HG03175 (cell line): ENCODE data around the gene SLC35D1.

ENCODE experiments used
- ATAC-seq: cut with Tn5 transposase; IDR thresholded peaks from one replicate; pipeline ENCODE4 v1.9.1; 2021; ENCODE audit warnings: mild to moderate bottlenecking, moderate library complexity; ENCODE audit not compliant: unreplicated experiment

The SLC35D1 gene

DNA sequence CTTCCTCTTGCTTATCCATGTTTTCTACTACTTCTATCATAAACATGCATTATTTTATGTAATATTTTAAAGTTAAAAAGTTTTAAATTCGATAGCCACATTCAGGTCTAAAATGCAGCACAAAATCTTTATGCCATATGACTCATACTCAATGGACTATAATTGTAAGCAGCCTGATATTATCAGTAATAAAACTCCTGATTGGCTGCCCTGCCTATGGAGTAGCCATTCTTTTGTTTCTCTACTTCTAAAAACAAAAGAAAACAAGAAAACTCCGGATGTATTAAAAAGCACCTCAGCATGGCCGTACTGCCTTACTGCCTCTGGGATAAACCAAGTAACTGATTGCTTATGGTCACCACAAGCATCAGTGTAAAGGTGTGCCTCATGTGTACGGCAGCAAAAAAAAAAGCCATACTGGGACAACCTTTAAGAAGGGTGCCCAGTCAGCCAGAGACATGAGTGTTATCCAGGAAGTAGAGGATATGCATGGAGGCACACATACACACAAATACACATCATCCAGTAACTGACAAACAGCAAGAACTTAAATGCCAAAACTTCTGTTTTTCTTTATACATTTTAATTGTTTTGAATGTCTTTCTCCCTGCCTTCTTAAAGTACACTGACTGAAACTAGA is 9.2 kb downstream of the SLC35D1 start:
- ATAC-seq, result no peak

DNA sequence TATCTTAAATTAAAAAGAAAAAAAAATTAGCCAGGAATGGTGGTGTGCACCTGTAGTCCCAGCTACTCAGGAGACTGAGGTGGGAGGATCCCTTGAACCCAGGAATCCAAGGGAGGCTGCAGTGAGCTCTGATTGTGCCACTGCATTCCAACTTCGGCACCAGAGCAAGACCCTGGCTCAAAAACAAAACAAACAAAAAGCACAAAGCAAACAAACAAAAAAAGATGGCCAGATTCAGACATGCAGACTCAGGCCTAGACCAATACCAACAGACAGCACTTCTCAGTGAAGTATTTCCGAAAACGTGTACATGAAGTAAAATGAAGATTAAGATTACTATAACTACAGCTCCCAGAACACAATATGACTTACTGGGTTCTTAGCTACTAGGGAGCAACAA is 10.6 kb downstream of the SLC35D1 start:
- ATAC-seq, result no peak

DNA sequence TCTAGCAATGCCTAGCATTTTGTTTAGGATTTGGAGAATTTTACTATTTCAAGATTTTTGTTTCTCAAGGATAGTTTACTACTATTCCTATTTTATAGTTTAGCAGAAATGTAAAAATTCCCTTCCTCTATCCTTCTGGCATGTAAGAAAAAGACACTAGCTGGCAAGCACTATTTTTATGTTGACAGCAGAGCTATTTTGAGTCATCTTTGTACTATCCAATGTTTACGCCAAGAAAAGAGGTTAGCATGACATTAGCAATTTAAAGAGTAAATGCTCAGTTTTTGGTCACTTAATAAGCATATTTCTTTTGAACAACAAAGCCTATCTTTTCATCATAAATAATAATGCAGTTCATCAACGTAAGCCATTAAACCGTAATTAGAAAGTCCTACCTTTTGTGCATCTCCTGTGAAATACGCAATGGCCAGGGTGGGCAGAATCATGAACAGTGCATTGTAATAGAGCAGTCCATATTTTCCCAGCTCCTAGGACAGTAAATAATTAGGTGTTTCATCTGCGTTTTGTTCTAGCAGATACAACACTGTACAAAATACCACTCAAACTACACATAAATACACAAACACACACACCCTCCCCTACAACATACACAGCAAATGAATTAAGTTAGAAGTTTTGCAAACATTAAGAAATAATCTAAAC is 12.0 kb downstream of the SLC35D1 start:
- ATAC-seq, result no peak

DNA sequence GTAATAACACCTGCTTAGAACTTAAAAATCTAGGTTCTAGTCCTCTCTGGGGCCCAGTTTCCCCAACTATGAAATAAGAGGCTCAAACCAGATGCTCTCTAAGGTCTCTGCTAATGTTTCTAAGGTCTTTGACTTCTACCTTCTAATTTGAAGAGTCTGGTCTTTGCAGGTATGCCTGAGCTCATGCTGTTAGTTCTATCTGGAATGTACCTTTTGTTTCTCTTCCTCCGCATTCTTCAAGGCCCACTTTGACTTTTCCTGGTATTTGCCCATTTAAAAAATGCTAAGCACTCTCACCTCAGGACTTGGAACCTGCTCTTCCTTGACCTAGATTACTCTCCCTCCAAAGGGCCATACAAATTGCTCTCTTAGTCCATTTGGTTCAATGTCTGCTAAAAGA is 13.5 kb downstream of the SLC35D1 start:
- ATAC-seq, result no peak

DNA sequence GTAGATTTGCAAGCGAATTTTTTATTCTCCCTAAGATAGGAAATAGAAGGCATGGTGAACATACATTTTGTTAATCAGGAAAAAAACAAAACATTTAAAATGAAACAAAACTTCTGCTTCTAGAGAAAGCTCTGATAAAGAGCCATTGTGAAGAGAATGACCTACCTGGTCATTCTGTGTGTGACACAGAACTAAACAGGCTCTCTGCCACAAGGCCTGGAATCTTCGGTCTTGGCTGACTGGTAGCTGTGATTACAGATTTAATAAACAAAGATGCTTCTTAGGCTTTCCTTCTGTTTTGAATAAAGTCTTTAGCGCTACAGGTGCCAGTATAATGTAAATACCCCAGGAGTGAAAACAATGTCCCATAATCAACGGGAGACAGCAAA is 22.1 kb downstream of the SLC35D1 start:
- ATAC-seq, result no peak

DNA sequence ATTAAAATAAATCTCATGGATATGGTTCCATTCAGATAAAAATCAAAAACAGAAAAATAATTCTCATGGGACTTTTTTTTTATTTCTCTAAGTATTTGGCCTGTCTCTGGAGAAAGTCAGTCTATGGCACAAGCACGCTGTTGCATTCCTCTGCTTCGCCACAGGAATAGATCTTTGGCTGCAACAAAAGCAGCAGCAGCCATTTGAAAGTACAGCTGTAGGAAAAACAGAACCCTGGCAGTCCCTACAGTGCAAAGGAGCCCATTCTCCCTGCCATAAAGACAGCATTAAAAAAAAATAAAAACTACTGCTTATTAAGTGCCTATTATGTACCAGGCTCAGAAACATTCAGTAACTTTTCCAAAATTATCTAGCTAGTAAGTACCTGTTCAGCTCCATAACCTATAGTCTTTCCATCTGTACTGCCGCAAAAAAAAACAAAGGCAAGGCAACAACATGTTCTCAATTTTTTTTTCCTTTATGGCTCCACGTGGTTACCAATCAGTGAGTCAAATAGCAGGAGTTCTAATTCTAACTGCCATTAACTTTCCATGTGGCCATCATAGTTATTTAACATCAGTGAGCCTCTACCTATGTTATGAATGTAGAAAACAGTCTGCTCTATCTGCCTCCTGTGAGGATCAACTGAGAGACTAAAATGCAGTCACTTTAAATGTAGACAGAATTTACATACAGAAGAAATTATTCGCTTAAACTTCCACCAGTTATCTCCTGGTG is 22.7 kb downstream of the SLC35D1 start:
- ATAC-seq, result no peak

DNA sequence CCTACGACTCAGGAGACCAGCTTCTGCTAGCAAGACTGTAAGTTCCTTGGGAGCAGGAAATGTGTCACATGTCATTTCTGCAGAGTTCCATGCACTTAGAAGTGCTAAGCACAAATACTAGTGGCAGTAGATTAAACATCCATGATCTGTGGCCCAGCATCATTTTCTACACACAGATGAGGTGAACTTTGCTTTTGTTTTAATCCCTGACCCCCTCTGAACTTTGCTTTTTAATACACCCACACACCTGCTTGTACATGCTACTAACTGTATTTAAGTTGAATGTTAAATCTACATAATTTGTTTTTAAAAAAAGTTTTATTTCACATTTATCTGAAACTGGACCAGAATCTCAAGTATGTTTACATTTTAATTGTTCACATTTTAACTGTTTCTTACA is 24.5 kb downstream of the SLC35D1 start:
- no peak for ATAC-seq

DNA sequence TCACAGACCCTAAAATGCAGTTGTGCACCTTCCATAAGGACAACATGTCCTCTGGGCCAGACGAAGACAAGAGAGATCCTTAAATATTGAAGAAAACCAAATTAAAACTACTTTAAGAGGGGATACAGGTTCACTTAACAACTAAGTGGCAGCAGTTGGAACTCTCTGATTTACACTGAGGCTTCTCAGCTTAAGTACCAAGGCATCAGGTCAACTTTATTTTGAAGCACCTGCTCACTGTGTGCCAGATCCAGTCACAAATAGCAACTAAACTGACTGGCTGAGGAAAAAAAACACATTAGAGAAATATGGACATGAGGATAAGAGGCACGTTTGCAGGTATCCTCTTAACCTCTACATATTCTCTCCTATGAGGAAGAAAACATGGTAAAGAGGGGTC is 33.2 kb downstream of the SLC35D1 start:
- ATAC-seq, result no peak

DNA sequence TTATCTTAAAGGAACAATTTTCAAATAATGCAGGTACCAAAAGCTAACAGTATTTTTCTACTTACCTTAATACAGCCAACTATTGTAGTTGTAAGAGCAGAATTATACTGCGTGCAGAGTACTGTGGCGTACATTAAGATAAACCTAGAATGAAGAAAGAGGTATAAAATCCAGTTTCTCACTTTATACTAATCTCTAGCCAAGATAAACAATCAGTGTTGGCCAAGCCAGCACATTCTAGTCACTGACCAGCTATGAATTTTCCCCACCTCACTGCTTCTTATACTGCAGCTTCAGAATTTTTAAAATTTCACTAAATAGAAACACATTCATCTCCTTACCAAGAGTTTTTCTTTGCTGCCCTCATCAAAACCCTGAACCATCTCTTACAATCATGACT is 33.6 kb downstream of the SLC35D1 start:
- no peak for ATAC-seq

DNA sequence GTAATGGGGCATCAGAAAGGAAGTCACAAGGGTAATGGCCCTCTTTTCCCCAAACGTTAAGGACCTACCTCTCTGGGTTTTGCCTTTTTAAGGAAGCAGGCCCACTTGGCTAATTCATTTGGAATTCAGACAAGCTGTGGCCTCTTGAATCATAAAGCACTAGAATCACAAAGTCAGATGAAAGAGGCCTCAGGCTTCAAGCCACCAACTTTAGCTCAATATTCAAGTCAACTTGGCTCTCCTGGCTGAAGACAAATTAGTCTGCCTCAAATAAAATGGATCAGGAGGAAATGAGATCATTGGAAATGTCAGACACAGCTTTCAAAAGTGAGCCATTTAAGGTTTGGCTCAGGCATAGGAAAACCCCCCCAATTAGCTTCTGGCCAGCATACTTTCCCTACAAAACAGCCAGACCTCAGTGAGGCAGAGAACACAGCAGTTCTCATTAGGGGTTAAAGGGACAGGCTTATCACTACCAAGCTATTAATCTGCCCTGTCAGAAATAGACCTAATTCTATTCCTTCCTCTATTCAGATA is 34.3 kb downstream of the SLC35D1 start:
- ATAC-seq, result no peak

DNA sequence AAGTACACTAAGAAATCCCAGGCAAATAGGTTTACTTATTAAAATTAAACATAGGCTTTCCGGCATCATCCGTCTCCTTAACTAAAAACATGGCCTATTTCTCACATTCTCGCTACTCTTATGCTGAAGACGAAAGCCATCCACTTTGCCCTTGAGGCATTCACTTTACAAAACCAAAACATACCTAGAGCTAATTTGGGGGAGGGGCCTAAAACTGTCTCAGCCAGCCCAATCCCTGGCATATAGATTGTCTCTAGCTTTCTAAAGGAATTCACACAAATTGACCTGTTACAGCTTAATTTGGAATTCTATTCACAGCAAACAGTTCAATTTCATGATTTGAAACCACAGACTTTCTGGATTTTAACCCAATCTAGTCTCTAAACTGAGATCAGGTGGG is 34.8 kb downstream of the SLC35D1 start:
- ATAC-seq, result no peak

DNA sequence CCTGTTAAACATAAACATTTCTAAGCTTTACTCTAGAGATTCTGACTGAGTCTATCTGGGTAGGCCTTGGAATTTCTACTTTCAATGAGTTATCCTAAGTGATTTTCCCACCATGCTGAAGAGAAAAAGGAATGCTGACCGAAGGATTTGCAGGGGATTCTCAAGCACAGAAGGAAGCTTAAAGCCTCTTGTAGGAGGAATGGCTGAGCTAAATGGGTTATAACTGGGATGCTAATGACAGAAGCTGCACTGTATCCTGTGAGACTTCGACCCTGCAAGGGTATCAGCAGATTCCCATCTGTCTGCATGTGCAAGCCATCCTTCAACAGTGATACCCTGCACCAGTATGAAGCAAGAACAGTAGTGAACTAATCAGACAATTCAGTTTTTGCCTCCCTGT is 35.4 kb downstream of the SLC35D1 start:
- ATAC-seq, result no peak

DNA sequence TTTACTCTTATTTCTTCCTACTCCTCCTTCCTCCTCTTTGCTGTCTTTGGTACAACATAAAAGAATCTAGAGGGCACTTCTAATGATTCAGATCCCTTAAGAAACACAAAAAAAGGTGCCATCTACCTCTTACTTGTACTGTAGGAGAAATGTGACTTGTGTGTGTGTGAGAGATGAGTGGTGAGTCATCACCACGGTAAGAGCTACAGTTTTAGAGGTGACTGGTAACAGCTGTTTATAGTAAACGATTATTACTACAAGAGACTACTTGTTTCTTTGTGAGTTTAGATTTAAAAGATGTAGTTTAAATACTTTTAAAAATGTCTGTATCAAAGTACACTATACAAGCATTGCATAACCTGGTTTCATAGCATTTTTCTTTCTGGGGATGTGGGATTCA is 40.4 kb downstream of the SLC35D1 start:
- no peak for ATAC-seq

DNA sequence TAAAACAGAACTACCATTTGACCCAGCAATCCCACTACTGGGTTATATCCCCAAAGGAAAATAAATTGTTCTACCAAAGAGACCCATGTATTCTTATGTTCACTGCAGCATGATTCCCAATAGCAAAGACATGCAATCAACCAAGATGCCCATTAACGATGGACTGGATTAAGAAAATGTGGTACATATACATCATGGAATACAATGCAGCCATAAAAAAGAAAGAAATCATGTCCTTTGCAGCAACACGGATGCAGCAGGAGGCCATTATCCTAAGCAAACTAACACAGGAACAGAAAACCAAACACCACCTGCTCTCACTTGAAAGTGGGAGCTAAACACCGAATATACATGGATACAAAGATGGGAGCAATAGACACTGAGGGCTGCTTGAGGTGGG is 44.2 kb downstream of the SLC35D1 start:
- ATAC-seq, result no peak

DNA sequence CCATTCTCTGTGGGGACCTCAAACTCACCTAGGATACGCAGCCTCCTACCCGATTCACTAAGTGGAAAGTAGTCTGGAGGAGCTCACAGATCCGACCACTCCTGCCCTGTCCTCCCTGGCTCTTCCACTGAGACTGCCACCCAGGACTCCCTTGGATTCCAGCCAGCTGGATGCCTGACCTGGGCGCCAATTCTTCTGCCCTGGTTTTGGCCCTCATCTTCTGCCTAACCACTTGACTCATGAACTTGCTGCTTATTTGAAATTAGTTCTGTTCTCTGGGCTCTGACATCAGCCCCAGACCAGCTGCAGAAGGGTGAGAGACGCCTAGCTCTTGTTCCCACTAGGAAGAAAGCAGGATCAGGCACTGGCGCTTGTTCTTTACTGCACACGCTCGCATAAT is 48.9 kb downstream of the SLC35D1 start:
- no peak for ATAC-seq

DNA sequence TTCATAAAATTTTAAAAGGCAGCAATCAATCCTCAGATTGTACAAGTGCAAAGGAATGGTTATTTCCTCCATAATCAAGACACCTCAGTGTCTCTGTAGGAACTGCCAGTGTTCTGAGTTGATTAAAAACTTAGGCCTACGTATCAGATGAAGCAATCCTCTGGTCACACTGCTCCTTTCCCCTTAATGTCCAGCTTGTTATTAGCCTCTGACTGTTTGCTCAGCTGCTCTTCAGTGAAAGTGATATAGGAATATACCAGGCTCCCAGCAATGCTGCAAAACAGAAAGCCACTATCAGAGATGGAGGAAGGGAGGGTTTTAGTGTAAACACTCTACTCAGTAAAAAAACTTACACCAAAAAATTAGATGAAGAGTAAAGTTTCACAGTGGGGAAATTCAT is 49.8 kb downstream of the SLC35D1 start:
- ATAC-seq, result no peak

DNA sequence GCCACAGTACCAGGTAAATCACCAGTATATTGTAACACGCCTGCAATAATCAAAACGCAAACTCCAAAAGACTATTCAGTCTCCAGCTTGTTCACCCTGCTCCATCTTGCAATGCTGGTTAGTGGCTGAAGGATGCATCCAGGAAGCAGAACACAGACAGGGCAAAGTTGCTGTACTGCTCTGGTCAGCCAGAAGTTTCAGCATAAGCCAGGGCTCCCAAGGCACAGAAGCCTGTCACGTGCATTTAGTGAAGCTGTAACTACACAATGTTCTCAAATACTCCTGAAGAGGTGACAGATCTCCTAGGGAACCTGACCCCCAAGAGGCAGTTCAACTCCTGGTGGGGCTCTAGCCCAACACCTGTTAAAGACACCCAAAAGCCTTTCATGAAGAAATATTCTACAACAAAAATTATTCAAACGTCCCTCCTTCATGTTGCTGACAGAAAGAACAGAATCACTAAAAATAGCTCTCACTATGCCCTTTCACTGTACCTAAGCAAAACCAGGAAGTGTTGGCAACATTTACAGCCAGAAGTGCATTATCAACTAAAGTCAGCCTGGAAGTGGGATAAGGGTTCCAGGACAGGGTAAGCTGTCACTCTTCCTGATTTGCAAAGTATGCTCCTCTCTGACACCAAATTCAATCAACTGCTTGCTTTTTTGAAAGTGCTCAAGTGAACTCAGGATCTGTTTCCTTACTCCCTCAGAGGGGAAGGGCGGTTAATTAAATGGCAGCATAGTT is 52.1 kb downstream of the SLC35D1 start:
- ATAC-seq, result no peak

DNA sequence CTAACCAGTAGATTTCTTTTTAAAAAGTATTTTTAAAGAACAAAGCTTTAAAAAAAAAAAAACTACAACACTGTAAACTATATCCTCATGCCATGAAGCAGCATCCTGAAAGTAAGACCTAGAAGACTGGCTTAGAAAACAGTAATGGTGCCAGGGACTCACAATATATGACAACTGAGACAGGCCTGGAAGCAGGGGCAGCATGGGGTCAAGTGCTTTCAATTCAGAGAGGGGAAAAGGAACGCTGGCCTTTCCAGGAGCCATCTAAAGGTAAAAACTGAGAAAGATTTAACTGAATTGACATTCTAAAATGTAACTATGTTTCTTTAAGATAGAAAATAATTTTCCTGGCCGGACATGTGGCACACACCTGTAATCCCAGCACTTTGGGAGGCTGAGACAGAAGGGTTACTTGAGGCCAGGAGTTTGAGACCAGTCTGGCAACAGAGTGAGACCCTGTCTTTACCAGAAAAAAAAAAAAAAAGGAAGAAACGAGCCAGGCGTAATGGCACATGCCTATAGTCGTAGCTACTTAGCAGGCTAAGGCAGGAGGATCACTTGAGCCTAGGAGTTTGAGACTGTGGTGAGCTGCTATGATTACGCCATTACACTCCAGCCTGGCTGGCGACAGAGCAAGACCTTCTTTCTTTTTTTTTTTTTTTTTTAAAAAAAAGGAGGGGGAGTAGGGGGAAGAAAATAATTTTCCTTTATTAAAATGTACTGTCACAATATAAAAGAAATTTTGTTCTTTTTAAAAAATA is 54.1 kb downstream of the SLC35D1 start:
- ATAC-seq, result no peak

DNA sequence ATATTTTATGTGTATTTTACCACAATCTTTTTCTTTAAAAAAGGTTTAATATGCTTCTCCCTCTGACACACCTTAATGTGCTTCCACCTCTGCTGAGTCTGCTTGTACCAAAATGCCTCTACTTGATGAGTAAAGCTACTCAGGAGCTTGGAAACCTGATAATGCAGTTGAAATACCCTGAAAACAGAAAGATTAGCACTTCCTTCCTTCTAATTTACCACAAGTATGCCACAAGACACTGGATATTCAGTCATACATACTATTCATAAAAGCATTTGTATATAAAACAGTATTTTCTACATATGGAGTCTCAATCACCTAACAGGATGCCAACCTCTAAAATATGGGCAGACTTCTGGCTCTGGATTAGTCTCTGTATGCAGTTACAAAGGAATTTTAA is 55.0 kb downstream of the SLC35D1 start:
- ATAC-seq, result no peak

DNA sequence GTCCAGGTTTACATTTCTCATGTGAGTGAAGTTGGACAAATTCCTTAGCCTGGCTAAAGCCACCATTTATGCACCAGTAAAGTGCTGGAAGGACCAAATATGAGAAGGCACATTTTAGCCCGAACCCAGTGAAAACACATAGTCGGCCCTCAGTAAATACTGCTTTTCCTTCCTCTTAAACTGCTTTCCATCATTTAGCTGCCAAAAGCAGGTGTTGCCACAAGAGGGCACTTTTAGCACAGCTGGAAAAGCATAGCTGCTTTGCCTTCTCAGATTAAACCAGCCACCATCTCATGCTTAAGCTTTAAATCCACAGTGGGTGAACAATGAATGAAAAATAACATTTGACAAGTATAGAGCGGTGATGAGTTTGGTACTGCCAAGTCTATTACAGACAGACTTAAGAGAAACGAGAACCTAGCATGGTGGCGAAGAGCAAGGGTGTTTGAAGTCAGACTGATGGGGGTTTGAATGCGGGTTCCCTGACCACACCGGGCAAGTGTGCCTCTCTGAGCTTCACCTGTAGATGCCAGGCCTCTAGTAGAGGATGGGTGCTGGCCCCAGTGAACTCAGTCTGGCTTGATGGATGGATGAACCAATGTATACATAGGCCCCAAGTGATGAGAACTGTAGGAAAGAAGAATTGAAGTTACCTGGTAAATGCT is 57.8 kb downstream of the SLC35D1 start:
- ATAC-seq, result peak; percentile 86
